ENCODE data around the gene ABCA2.

Gene ABCA2

DNA sequence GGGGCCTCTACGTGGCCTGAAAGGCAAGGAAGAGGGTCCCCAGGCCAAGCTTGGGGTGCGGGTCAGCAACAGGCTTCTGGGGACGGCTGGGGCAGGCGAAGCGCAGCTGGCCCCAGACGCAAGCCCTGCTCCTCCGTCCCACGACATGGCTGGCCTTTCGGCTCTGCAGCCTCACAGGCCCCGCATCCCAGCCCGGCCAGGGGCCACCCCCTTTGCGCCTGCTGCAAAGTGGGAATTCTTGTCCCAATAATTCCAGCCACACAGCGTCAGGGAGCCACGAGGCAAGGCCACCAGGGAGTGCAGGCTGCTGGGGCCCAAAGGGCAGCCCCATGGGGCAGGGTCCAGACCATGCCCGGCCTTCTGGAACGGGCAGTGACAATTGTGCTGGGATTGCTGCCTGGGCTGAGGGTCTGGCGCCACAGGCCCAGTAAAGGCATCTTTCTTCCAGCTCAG is 26.9 kb upstream of the ABCA2 start:
- peaks cover 31% of the 10 kb centered on the region for H3K27me3 Mint-ChIP-seq (ENCODE audit: low read depth)
- no peak overlapping the region for H3K27ac Mint-ChIP-seq
- H3K36me3 Mint-ChIP-seq (ENCODE audit: low read depth): no peaks in the 10 kb centered on the region
- no peaks in the 10 kb centered on the region for H3K9me3 Mint-ChIP-seq
- H3K4me3 Mint-ChIP-seq: no peak overlapping the region
- no peaks in the 10 kb centered on the region for H3K4me1 Mint-ChIP-seq (ENCODE audit: low read depth)

DNA sequence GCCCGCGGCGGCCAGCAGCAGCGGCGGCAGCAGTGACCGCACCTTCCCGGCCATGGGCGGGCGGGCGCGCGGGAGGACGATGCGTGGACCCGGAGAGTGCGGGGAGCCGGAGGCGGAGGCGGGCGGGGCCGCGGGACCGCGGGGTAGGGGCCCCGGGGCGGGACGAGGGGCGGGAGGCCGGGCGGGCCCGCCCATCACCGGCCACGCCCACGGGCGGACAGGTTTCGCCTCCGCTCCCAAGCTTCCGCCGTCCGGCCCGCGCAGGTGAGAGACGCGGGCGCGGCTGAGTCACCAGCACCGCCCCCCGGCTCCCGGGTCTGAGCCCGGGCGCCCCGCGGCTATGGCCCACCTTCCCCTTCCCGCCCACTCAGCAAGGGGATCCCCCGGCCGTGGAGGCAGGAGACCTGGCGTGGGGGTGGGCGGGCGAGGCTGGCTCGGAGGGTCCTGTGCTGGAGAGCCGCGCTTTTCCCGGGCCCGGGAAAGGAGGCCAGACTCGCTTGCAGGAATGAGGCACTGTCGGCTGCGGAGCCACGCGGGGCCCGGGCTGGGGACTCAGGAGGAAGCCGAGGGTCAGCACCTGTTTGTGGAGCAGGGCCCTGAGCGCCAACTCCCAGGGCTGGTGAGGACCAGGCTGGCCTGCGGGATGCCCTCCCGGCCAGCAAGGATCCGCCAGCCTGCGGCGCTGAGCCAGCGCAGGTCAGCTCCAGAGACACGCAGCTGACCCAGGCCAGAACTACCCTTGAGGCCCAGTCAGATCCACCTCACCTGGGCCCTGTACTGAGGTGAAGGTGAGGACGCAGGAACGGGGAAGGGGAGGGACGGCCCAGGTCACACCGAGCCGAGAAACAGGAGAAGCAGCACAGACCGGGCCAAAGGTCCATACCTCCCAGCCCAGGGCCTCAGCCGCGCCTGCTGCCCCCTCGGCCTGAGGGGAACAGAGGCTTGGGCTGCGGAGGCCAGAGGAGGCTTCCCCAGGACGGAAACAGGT is 26.2 kb upstream of the ABCA2 start, which contains the start of gene ENTPD2:
ENTPD2 (minus strand) TSS at position 118 of the 988 bp plus-strand sequence; CDS start at position 54, 64 bp downstream.
- H3K9me3 Mint-ChIP-seq: no peaks in the 10 kb centered on the region
- H3K36me3 Mint-ChIP-seq (ENCODE audit: low read depth): no peaks in the 10 kb centered on the region
- H3K27me3 Mint-ChIP-seq (ENCODE audit: low read depth): peaks cover 38% of the 10 kb centered on the region
- H3K27ac Mint-ChIP-seq: no peak within 1 kb of the TSS
- H3K4me1 Mint-ChIP-seq (ENCODE audit: low read depth): no peaks in the 10 kb centered on the region
- H3K4me3 Mint-ChIP-seq: no peak within 1 kb of the TSS

DNA sequence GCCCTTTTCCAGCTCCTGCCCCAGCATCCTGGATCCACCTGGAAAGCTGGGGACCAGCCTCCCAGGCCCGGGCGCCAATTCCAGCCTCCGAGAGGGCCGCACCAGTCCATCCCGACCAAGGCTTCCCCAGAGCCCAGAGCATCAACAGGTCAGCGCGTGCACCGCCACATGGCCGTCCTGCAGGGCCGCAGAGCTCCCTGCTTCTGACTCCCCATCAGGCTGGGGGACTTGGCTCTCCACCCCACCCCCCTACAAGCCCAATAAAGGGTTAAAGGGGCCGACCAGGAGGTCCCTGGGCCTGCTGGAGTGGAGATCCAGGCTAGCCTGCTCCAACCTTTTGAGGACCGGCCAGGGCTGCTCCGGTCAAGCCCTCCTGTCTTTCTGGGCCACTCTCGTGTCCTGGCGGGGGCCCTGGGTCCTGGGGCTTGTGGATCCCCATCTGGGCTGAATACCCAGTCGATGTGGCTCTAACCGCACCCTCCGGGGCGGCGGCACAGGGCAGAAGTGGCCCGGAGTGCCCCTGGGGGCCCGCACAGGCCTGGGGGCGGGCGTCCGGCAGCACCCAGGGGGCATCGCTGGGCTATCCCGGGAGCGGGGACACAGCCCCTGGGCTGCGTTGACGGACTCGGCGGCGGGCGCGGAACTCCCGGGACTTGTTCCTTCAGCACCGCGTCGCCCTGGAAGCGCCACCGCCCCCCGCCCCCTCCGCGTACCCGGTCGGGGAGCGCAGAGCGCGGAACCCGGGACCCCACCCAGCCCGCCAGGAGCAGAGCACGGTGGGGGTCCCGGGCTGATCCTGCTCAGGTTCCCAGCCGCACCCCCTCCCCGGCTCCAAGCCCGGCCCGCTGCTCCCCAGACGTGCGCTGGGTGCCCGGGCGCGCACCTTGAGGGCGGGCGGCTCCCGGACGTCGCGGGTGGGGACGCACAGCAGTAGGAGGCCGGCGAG is 25.2 kb upstream of the ABCA2 start:
- Mint-ChIP-seq H3K9me3 (no peaks in the 10 kb centered on the region), H3K27me3 (ENCODE audit: low read depth) (peaks cover 30% of the 10 kb centered on the region), H3K4me3 (no peak overlapping the region), H3K4me1 (ENCODE audit: low read depth) (no peaks in the 10 kb centered on the region), H3K36me3 (ENCODE audit: low read depth) (no peaks in the 10 kb centered on the region), H3K27ac (no peak overlapping the region)

DNA sequence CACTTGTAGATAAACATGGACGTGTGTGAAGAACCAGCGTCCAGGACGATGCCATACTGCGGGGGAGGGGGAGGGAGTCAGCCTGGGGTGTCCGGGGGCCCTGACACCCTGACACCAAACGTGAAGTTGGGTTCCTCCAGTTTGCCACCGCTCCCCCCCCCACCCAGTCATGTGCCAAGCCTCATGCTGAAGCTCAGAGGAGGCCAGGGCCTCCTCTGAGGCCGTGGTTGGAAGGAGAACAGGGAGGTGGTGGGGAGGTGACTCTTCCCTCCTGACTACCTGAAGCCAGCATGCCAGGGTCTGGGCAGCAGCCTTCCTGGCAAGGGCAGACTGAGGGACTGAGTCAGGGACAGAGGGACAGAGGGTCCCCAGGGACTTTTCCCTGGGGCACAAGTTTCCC is 24.3 kb upstream of the ABCA2 start:
- no peaks in the 10 kb centered on the region for H3K9me3 Mint-ChIP-seq
- no peak overlapping the region for H3K4me3 Mint-ChIP-seq
- no peaks in the 10 kb centered on the region for H3K4me1 Mint-ChIP-seq (ENCODE audit: low read depth)
- H3K36me3 Mint-ChIP-seq (ENCODE audit: low read depth): no peaks in the 10 kb centered on the region
- no peak overlapping the region for H3K27ac Mint-ChIP-seq
- H3K27me3 Mint-ChIP-seq (ENCODE audit: low read depth): peaks cover 37% of the 10 kb centered on the region

DNA sequence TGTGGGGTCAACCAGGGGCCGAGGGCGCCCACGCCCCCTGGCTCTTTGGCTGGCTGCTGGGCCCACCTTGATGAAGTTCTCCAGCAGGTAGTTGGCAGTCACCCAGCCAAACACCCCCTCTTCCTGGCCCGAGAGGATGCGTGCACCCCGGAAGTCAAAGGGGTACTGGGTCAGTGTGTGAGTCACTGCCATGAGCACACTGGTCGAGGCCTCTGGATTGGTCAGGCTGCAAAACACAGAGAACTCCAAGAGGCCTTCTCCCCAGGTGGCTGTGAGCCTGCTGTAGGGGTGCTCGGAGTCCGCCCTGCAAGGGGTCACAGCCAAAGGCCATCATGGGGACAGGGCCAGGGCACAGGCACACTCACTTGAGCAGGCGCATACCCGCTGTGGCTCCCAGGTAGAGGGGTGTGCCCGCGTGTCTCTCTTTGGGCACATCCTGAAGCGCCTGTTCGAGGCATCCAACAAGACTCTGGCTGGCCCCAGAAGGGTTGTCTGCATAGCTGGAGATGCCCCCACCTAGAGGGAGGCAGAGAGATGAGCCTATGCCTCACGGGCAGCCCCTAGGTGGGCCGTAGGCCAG is 23.2 kb upstream of the ABCA2 start:
- Mint-ChIP-seq H3K27ac (no peak overlapping the region), H3K9me3 (no peaks in the 10 kb centered on the region), H3K4me1 (ENCODE audit: low read depth) (no peaks in the 10 kb centered on the region), H3K4me3 (no peak overlapping the region), H3K36me3 (ENCODE audit: low read depth) (no peaks in the 10 kb centered on the region), H3K27me3 (ENCODE audit: low read depth) (peaks cover 42% of the 10 kb centered on the region)

DNA sequence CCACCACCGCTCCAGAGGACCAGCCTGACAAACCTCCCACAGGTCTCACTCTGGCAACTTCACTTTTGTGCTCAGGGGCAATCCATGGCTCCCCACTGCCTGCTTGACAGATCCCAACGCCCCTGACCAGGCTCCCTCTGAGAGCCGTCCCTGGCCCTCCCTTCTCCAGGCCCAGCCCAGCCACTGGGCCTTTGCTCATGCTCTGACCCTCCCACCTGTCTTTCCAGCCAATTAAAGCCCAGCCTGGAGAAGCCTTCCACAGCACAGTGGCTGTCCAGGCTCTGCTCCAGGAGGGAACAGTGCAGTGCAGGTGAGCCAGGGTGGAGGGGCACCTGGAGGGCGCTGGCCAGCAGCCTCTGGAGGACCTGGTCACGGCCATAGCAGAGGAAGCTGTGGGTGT is 22.5 kb upstream of the ABCA2 start:
- H3K27me3 Mint-ChIP-seq (ENCODE audit: low read depth): peaks cover 42% of the 10 kb centered on the region
- H3K27ac Mint-ChIP-seq: no peak overlapping the region
- H3K4me1 Mint-ChIP-seq (ENCODE audit: low read depth): no peaks in the 10 kb centered on the region
- H3K36me3 Mint-ChIP-seq (ENCODE audit: low read depth): no peaks in the 10 kb centered on the region
- no peak overlapping the region for H3K4me3 Mint-ChIP-seq
- H3K9me3 Mint-ChIP-seq: no peaks in the 10 kb centered on the region

DNA sequence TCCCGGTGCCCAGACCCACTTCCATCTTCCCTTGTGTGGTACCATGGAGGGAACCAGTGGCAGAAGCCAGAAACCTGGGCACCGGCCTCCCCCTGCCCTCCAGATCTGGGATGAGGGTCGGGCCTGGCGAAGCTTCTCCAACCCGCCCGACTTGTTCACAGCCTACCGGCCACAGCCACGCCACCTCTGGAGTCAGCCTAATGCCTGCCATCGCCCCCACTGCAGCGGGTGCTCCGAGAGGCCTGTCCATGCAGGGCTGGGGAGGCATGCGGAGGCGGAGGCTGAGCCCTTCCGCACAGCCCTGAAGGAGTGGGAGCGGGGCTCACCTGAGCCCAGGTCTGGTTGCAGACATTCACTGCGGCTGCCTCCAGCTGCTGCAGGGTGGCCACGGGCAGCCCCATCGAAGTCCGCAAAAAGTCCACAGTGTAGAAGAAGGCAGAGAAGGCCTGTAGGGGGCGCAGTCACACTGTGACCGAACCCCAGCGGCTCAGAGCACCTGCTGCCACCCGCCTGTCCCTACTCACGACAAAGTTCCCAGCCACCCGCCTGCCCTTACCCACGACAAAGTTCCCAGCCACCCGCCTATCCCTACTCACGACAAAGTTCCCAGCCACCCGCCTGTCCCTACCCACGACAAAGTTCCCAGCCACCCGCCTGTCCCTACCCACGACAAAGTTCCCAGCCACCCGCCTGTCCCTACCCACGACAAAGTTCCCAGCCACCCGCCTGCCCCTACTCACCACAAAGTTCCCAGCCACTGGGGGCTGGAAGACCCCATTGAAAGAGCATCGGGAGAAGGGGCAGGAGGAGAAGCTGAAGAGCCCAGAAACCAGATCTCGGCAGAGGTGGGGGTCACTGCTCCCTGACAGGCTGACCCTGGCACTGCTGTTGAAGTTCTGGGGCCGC is 21.8 kb upstream of the ABCA2 start:
- H3K27ac Mint-ChIP-seq: no peak overlapping the region
- no peaks in the 10 kb centered on the region for H3K36me3 Mint-ChIP-seq (ENCODE audit: low read depth)
- no peaks in the 10 kb centered on the region for H3K9me3 Mint-ChIP-seq
- H3K27me3 Mint-ChIP-seq (ENCODE audit: low read depth): peaks cover 45% of the 10 kb centered on the region
- H3K4me3 Mint-ChIP-seq: no peak overlapping the region
- peaks cover 2% of the 10 kb centered on the region for H3K4me1 Mint-ChIP-seq (ENCODE audit: low read depth)

DNA sequence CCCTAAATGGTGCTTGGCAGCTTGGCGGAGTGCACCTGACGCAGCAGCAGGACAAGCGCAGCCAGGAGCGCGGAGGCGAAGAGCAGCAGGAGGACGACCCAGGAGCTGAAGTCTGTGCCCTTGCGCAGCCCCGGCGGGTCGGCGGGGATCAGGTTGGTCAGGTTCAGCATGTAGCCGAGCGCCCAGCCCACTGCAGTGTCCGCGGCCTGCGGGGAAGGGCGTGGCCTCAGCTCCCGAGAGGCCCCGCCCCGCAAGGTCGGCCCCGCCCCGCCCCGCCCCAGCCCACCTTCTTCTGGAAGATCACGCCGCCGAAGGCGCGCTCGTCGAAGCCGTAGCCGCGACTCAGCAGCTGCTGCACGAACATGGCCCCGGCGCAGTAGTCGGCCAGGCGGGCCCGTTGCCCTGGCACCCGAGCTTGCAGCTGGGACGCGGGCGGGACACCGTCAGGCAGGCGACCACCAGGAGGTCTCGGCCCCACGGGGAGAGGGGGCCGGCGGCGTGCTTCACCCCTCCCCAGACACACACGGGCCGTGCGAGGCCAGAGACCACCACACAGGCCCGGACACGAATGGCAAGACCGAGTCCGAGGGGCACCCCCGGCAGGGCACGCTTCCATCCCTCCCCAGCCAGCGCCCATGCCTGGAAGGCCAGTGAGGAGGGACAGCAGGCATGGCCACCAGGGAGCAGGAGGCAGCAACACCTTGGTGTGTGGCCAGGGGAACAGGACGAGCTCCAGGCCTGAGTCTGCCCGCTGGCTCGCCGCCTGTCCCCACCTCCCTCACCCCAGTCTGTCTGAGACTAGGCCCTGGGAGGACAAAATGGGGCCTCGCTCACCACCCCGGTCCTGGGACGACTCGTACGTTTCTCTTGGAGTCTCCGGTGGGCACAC is 20.9 kb upstream of the ABCA2 start:
- Mint-ChIP-seq H3K4me3 (no peak overlapping the region), H3K27ac (no peak overlapping the region), H3K36me3 (ENCODE audit: low read depth) (no peaks in the 10 kb centered on the region), H3K9me3 (no peaks in the 10 kb centered on the region), H3K27me3 (ENCODE audit: low read depth) (peaks cover 50% of the 10 kb centered on the region), H3K4me1 (ENCODE audit: low read depth) (peaks cover 3% of the 10 kb centered on the region)

DNA sequence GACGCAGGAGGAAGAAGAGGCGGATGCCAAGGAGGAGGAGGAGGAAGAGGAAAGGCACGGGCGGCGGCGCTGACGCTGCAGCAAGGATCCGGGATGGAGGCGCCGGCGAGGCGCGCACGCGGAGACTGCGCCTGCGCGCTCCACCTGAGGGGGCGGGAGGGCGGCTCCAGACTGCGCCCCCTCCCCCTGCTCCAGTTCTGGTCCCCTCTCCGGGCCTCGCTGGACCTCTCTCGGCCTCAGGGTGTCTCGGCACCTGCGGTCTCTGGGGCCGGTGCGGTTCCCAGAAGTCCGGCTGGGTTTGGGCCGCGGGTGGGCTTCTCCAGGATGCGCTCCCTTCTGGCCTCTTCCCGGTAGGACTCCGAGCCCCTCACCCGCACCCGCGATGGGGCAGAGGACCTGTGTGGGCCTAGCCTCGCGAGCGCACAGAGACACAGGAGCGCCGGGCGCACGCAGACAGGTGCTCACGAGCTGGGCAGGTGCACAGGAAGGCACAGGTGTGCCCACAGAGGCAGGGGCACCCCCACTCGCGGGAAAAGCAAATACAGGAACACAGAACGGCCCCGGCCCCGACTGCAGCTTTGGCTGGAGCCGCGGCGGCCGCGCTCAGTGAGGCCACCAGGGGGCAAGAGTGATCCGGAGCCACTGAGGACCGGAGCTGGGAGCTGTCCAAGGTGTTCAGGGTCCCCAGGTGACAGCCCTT is 18.2 kb upstream of the ABCA2 start, which contains the start of gene NPDC1:
NPDC1 (minus strand) TSS at position 90 of the 700 bp plus-strand sequence. CDS start 188 bp downstream, outside the sequence.
- peaks cover 3% of the 10 kb centered on the region for H3K4me1 Mint-ChIP-seq (ENCODE audit: low read depth)
- H3K27ac Mint-ChIP-seq: no peak within 1 kb of the TSS
- peaks cover 37% of the 10 kb centered on the region for H3K27me3 Mint-ChIP-seq (ENCODE audit: low read depth)
- peak within 1 kb of the TSS; percentile 78 for H3K4me3 Mint-ChIP-seq
- H3K36me3 Mint-ChIP-seq (ENCODE audit: low read depth): no peaks in the 10 kb centered on the region
- H3K9me3 Mint-ChIP-seq: no peaks in the 10 kb centered on the region

DNA sequence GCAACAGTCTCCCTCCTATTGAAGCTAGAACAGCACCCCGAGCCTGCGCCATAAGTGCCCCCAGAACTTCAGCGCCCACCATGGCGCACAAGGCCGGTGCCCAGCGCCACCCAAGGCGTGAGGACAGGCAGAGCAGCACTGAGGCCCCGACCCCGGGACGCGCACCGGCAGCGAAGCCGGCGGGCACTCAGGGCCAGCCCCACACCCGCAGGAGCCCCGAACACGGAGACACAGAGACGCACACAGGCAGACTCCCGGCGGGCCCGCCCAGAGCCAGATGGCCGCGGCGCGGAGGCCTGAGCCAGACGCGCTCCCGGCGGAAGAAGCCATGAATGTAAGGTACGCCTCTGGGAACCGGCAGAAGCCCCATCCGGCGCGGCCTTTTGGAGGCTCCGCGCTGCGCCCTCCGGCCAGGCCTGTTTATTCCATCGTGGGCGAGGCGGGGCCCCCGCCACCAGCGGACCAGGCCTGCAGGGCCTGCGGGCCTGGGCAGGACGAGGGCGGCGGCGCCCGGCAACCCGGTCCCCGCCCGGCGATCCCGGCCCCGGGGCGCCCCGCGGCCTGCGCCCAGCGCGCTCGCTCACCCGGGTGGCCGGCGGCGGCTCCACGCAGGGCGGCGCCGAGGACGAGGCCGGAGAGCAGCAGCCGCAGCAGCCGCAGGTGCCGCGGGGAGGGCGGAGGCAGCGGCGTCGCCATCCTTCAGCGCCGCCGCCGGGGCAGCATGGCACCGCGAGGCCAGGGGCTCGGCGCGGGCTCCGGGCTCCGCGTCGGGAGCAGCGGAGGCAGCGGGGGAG is 17.5 kb upstream of the ABCA2 start:
- H3K27me3 Mint-ChIP-seq (ENCODE audit: low read depth): peaks cover 34% of the 10 kb centered on the region
- no peak overlapping the region for H3K27ac Mint-ChIP-seq
- no peaks in the 10 kb centered on the region for H3K9me3 Mint-ChIP-seq
- H3K36me3 Mint-ChIP-seq (ENCODE audit: low read depth): no peaks in the 10 kb centered on the region
- H3K4me1 Mint-ChIP-seq (ENCODE audit: low read depth): peaks cover 3% of the 10 kb centered on the region
- peak overlapping the region; percentile 78 for H3K4me3 Mint-ChIP-seq

DNA sequence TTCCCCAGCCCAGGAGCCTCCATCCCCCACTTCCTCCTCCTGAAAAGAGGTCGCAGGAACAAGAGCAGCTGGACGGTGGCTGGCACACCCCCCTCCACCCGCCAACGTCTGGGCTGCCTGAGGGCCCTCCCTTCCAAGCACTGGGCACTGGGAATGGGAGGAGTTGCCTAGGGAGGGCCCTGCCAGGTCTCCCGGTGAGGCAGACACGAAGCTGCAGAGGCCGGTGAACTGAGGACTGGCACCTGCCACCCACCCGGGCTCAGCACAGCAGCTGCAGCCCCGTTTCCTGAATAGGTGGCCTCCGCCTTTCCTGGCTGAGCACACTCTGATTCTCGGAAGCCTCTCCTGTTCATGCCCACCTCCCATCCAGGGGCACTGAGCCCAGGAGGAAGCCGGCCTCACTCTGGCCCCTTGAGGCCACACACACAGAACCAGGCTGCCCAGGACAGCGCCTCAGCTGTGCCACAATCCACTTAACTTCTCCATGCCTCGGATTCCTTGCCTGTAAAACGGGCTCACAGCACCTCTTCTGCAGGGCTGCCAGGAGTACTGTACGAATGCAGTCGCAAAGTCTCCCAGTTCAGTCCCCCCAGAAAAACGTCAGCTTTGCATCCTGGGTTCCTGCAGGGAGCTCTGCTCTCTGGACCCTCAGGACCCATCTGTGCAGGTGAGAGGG is 16.6 kb upstream of the ABCA2 start:
- peaks cover 3% of the 10 kb centered on the region for H3K4me1 Mint-ChIP-seq (ENCODE audit: low read depth)
- peak overlapping the region; percentile 78 for H3K4me3 Mint-ChIP-seq
- H3K9me3 Mint-ChIP-seq: no peaks in the 10 kb centered on the region
- H3K36me3 Mint-ChIP-seq (ENCODE audit: low read depth): no peaks in the 10 kb centered on the region
- H3K27me3 Mint-ChIP-seq (ENCODE audit: low read depth): peaks cover 27% of the 10 kb centered on the region
- no peak overlapping the region for H3K27ac Mint-ChIP-seq

Data from T-helper 1 cell treated with Interleukin-12 subunit alpha and Interleukin-12 subunit beta and Interleukin-4 antibody, amounts not matched to agents 30 μg/mL and 1 μg/mL, for 36 hours (primary cell).